Measurements from ENCODE around the gene RSRP1.
A peak's percentile ranks its signal among the peaks of the same experiment; 100 is the strongest.
"Not testable (repeated sequence)": the region's sequence is repeated elsewhere in the genome, so short reads cannot be mapped to it uniquely, and the experiment has no call there.

The RSRP1 gene, protein sequence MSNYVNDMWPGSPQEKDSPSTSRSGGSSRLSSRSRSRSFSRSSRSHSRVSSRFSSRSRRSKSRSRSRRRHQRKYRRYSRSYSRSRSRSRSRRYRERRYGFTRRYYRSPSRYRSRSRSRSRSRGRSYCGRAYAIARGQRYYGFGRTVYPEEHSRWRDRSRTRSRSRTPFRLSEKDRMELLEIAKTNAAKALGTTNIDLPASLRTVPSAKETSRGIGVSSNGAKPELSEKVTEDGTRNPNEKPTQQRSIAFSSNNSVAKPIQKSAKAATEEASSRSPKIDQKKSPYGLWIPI

DNA sequence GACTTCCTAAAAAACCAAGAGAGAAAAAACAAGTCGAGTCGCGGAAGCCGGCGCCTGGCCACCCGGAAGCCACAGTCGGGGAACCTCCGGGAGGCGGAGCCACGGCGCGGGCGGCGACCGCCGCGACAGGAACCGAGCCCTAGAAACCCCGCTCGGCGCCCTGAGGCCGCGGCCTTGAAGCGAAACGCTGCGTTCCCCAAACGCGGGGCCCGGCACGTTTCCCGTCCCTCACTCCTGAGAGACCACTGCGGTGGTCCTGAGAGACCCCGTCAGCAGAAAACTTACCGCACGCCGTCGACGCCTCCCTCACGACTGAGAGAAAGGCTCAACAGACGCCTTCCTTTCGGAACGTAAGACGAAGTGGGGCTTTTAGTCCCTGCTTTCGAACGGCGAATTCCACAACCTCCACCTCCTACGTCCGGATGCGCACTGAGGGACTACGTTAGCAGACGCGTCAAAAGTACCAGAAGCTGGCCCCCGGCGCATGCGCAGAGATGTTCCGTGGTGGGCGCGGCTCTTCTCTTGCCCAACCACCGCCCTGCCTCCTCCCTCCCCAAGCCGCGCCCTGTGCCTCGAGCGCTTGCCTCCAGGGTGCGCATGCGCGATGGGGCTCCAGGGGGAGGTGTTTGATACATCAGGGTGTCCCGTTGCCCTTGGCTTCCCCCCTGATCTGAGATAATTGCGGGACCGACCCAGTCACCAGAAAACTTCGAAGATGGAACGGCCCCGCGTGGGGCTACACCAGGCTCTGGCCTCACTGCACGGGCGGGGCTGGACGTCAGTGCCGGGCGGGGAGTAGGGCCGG lies at the start of gene RSRP1:
Gene RSRP1, minus strand, starts transcription at position 431 of the 805 bp plus-strand sequence. CDS start 491 bp downstream, outside the sequence.
- DNase-seq = peak; percentile 100

DNA sequence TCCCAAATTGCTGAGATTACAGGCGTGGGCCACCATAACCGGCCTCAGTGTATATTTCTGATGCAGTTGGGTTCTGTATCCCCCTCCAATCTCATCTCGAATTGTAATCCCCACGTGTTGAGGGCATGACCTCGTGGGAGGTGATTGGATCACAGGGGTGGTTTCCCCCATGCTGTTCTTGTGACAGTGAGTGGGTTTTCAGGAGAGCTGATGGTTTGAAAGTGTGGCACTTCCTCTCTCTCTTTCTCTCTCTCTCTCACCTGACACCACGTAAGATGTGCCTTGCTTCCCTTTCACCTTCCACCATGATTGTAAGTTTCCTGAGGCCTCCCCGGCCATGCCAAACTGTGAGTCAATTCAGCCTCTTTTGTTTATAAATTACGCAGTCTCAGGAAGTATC lies 49.2 kb upstream of the RSRP1 start:
- not testable (repeated sequence) for DNase-seq

DNA sequence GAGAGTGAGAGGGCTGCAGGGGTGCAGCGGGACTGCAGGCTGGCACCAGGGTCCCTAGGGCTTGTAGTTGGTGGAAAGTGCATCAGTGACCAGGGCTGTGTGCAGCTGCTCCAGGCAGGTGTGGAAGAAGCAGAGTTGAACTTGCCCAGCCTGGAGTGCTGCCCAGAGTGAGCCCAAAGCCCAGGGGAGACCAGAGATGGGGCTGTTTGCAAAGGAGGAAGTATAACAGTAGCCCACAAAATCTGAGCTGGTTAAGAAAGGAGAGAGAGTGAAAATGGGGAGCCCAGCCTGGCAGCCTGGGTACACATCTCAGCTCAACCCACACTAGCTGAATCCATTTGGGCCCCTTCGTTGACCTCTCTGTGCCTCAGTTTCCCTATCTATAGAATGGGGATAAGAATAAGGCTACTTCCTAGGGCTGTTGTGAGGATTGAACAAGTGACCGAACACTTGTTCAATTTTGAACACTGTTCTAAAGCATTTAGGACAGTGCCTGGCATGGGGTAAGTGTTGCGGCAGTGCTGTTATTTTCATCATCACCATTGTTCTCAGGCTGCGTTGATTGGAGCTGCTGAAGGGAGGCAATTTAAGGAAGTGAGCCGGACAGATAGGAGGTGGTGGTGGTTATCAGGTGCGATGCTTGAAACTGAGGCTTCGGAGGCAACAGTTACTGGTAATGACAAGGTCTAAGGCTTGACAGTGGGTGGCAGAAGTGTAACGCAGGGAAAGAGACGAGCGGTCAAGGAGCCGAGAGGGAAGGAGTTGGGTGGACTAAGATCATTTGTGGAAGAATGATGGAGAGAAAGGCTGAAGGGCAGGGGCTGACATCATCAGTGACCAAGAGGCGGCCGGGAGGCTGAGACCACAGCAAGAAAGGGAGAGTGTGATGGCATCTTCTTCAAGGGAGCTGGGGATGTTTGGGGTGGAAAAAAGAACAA lies 47.9 kb upstream of the RSRP1 start:
- not testable (repeated sequence) for DNase-seq

DNA sequence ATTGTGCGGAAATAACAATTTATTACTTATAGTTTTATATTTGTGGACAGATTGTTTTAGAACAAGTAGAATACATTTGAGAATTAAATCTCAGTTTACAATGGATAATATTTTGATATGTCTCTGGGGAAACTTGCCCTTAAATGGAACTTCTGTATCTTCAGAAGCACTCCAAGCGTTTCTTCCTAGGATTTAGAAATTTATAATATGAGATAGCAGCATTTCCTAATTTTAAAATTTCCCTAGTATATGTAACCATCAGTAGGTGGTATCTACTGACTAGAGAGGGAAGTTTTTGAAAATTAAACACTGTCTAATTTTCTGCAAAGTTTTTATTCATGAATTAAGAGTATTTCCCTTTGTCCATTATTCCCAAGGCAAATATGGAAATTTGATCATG lies 46.2 kb upstream of the RSRP1 start:
- not testable (repeated sequence) for DNase-seq

DNA sequence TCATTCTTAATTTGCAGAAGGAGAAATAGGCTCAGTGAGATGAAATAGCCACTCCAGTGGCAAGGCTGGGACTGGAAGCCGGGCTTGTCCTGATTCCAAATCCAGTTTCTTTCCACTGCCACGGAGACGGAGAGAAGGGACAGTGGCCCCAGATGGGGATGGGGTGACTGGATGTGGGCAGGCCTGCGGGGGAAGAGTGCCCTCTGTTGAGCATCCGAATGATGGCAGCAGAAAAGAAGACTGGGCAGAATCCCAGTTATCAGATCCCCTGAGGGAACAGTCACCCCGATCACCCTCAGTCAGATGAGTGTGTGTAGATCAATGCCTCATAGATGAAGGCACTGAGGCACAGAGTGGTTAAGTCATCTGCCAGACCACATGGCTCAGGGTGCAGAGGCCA lies 42.8 kb upstream of the RSRP1 start:
- not testable (repeated sequence) for DNase-seq

DNA sequence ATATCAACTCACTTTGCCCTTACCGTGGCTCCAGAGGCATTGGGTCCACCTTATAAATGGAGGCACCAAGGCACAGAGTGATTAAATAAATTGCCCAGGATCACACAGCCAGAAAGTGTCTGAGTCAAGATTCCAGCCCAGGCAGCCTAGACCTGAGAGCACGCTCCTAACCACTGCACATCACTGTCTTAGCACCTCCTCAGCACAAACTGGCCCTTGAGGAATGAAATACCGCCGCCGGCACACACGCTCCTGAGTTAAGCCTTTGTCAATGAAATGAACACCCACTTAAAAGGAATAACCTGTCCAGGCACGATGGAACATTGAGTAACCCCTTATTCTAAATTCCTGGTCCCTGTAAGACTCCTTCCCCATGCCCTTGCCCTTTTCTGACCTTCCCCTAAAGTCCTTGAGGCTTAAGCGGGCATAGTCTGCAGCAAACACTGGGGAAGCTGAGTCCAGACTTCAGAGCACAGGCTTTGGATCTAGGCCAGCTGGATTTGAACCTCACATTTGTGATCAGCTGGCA lies 41.4 kb upstream of the RSRP1 start:
- DNase-seq = not testable (repeated sequence)

DNA sequence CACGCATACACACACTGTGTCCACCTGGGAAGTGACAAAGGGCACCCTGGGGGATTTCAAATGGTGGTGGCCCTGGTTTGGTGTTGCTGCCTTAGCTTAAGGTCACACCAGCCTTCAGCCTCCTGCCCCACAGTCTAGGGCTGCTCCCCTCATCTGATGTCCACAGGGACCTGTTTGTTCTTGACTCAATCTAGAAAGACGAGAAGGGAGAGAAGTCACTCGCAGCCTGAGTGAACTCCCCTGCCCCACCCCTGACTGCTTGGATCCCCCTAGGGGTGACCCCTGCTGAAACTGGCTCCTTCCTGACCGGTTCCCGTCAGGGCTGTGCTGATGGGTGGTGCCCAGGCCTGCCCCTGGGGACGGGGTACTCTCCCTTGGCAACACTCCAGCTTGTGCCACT lies 39.9 kb upstream of the RSRP1 start:
- DNase-seq = not testable (repeated sequence)

DNA sequence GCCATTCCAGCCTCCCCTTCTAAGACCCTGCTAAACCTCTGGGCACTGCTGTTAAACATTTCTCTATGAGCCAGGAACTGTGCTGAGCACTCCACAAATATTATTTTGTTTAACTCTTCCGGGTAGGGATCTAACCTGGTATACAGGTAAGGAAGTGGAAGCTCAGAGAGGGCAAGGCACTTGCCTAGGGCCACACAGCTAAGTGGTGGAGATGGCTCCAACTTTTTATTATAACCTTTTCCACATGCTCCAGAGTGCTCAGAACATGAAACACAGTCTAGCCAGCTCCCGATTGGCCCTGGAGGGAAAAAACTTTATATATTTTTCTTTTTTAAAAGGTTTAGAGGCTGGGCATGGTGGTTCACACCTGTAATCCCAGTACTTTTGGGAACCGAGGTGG lies 38.6 kb upstream of the RSRP1 start:
- DNase-seq = not testable (repeated sequence)

DNA sequence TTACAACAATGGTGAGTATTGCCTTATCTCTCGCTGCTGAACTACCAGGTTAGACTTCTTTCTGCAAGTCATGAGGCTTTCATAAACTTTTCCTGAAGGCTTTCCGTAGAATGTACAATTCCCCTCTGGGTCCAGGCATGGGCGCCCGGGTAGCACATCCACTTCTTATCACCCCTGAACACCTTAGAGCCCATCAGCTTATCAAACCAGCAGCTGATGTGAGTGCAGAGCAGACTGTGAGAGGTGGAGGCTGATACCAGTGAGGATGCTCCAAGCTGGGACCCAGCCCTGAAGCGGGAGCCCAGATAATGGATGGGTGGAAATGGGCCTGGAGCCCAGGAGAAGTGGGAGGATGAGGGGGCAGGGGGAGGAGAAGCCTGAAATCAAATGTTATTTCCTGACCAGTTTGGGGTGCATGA lies 32.4 kb upstream of the RSRP1 start:
- not testable (repeated sequence) for DNase-seq

DNA sequence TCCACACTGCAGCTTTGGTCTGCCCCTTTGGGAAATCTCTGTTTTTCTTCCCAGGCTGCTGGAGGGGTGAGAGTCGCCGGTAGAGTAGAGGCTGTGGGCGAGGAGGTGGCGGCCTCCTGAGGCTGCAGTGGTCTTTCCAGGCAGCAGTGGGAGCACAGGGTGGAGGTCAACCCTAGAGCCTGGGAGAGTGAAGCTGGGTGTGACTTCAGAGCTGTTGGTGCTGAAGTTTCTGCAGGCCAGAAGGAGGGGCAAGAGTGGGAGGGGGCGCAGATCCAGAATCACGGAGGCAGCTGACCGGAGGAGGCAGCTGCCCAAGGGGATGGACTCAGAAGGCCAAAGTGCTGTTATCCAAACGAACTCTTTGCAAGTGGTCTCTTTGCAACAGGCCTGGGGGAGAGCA lies 31.5 kb upstream of the RSRP1 start:
- not testable (repeated sequence) for DNase-seq

DNA sequence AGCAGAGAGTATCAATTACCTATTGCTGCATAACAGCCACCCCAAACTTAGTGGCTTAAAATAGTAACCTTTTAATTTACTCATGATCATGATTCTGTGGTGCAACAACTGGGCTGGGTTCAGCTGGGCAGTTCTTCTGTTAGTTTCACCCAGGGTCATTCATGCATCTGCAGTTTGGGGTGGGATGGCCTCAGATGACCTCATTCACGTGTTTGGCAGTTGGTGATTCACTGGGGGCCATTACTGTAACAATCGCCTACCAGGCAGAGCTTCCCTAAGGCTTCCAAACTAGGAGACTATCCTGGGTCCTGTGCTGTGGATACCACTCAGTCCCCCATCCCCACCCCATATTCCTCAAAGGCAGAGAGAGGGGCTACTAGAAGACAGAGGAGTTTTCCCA lies 31.1 kb upstream of the RSRP1 start:
- DNase-seq = not testable (repeated sequence)

DNA sequence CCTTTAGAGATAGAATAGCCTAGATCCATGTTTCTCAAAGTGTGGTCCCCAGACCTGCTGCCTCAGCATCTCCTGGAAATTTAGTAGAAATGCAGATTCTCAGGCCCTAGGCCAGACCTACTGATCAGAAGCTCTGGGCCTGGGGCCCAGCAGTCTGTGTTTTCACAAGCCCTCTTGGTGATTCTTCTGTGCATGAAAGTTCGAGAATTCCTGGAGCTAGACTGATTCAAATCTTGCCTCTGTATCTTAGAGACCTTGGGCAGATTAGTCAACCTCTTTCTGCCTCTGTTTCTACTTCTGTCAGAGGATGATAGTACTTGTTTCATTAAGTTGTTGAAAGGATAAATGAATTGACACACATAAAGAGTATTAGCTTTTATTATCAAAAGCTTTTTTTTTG lies 30.0 kb upstream of the RSRP1 start:
- DNase-seq = not testable (repeated sequence)

DNA sequence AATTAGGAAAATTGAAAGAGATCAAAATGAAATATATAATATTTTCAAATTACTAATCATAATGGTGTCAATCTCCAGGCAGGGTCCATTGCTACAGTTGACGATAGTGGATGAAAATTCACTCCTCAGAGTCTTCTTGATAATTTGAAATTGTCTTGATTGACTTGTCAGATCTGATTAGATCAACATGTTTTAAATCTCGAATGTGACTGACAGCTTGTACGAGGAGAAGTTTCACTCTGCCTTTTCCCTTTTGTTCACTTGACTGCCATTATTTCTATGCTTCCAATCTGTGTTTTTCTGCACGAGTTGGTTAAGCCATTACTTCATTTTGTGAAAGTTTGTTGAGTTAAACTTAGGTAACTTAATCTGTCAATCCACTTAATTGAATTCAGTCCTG lies 28.4 kb upstream of the RSRP1 start:
- DNase-seq = not testable (repeated sequence)

DNA sequence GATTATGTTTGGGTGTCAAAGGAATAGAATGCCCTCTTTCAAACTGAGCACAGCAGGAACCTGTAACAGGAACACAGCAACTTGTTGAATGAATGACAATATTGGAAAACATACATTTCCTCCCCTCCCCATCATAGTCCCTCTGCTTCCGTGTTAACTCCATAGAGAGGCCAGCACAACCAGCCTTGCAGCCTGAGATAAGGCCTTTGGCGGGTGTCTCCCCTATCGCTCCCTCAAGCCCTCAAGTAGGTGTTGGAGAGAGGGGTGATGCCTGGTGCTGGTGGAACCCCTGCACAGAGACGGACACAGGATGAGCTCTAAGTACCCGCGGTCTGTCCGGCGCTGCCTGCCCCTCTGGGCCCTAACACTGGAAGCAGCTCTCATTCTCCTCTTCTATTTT lies 25.0 kb upstream of the RSRP1 start, which contains the start of gene RHD:
Gene RHD, plus strand, starts transcription at position 272 of the 400 bp plus-strand sequence. Its CDS starts 39 bp downstream, at position 311.
- DNase-seq = not testable (repeated sequence)

DNA sequence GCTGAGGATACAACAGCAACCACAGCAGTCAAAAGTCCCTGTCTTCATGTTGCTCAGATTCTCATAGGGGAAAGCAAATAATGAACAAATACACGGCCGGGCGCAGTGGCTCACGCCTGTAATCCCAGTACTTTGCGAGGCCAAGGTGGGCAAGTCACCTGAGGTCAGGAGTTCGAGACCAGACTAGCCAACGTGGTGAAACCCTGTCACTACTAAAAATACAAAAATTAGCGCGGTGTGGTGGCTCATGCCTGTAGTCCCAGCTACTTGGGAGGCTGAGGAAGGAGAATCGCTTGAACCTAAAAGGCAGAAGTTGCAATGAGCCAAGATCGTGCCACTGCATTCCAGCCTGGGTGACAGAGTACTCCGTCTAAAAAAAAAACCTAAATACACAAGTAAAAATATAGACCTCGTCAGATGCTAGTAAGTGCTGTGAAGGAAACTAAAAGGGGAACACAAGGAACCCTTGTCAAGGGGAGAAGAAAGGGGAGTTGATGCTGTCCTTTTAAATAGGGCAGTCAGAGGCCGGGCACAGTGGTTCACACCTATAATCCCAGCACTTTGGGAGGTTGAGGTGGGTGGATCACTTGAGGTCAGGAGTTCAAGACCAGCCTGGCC lies 21.0 kb upstream of the RSRP1 start:
- DNase-seq = not testable (repeated sequence)

DNA sequence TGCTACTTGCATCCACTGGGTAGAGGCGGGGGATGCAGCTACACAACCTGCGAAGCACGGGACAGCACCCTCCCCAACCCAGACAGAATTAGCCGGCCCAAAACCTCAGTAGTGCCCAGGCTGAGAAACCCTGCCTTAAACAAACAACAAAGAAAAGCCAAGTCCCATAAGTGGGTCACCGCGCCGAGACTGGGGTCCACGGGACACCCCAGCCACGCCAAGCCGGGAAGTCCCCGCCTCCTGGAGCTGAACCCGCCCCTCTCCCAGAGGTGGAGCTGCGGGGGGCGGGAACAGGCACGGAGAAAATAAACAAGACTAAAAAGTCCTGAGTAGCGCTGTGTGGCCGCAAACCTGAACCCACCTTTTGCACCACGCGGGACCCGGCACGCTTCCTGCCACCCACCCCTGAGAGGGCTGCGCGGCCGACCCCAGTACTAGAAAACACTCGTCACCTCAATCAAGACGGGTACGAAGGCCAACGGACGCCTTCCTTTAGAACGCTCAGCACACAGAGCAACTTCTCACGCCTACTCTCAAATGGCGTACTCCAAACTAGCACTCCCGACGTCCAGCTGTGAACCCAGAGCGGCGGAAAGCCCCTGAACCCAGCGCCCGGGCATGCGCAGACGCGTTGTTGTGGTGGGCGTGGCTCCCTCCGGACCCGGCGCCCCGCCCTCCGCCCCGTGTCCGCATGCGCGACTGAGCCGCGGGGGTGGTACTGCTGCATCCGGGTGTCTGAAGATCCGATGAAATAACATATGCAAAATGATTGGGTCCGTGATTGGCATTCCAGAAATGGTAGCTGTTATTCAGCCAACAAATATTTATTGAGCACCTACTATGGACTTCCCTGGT lies 20.3 kb upstream of the RSRP1 start:
- DNase-seq = peak; percentile 91

DNA sequence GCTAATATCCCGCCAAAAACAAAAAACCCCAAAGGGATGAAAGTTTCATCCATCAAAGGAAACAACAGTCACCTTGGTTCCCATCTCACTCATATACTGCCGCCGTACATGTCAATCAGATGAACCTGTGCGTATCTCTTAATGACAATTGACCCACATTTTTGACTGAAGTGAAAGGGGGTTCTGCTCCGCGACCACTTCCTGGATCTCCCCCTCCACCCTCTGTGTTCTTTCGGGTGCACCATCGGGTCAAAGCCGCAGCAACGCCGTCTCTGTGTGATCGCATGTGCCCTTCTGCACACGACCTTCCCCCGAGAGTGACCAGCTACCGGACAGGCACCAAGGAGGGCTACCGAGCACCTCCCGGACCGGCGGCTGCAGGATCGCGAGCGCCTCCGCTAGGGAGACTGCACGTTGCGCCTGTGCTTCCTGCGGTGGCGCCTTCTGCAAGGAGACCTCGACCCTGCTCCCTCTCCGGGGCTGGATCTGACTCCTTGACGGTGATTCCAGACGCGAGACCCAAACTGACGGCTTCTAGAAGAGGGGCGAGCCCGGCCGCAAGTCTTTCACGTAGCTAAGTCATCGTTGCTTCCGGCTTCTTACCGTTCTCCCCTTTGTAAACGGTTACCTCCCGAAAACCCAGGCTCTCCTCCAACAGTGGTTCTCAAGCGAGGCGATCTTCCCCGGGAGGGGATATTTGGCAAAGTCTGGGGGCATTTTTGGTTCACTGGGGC lies 19.5 kb upstream of the RSRP1 start:
- not testable (repeated sequence) for DNase-seq

DNA sequence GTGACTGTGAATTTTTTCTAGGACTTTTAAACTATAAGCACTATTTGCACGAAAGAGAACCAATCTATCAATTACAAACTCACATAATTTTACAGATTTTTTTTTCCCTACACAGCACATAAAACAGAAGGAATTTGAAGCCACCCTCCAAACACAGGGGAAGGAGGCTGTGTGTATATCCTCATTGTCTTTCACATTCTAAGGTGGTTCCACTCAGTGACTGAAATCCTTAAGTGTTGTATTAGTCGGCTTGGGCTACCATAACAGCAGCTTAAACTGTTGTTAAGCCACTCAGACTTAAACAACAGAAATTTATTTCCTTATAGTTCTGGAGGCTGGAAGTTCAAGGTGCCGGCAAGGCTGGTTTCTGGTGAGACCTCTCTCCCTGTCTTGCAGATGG lies 13.1 kb upstream of the RSRP1 start:
- DNase-seq = not testable (repeated sequence)

DNA sequence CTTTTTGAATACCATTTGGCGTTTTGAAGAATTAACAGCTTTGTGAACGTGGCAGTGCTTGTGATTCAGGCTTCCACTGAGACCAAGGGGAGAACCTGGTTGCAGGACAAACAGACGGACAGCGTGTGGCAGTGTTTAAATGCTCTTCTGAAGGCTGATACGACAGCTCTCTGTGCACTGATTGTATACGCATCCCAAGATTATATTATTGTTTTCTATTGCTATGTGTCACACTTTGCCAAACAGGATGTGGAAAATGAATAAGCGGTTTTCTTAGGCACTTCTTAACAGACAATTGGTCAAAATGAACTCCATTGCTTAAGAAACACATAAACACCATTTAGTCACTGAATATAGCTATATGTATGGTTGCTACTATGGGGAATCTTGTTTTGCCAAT lies 12.6 kb upstream of the RSRP1 start:
- not testable (repeated sequence) for DNase-seq

DNA sequence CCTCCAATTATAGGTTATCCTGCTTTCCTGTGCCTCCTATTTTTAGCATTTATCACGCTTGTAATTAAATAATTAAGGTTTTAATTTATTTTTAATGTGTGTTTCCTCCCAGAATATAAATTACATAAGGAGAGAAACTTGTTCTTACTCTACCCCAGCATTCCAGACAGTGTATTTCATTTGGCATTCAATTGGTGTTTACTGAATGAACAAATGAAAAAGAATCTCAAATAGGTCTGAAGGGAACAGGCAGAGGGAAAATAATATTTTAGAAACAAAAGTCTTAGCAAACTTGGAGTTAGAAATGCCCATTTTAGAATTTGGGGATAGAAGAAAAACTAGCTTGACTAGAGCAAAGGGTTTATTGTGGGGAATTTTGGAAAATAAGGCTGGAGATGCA lies 9.9 kb upstream of the RSRP1 start:
- DNase-seq = no peak
